SH-SY5Y (cell line): ENCODE results near the gene OR52A5.

Source experiments
- GATA2 ChIP-seq: IDR thresholded peaks from 2 replicates; pipeline ENCODE4 v1.6.1; 2011; ENCODE audit warnings: mild to moderate bottlenecking, low read depth, low read length
- GATA3 ChIP-seq: IDR thresholded peaks from 2 replicates; pipeline ENCODE4 v1.6.1; 2011; ENCODE audit warnings: low read depth, mild to moderate bottlenecking, low read length, moderate library complexity

GRCh38 chr11:5107285-5107684, 30.9 kb downstream of the OR52A5 start:
- TF ChIP-seq GATA2 (no peak), GATA3 (no peak)
